ENCODE results near the gene CXCL14.

Gene CXCL14

GRCh38 chr5:135593141-135593540, 14.3 kb upstream of the CXCL14 start:
- Histone ChIP-seq H2AFZ (ENCODE audit: low read length) (no peak overlapping the region), H3F3A (ENCODE audit: insufficient read depth, low read length) (peaks cover 8% of the 10 kb centered on the region), H3K4me2 (ENCODE audit: low read depth, low read length) (no peak overlapping the region), H3K79me2 (ENCODE audit: low read length) (no peaks in the 10 kb centered on the region), H3K27me3 (replicated peaks; ENCODE audit: insufficient read depth, low read length) (no peaks in the 10 kb centered on the region), H3K36me3 (replicated peaks; ENCODE audit: insufficient read depth, low read length) (no peaks in the 10 kb centered on the region), H4K20me1 (ENCODE audit: insufficient read depth, low read length) (no peaks in the 10 kb centered on the region), H3K9me2 (replicated peaks; ENCODE audit: insufficient read depth, low read length) (no peaks in the 10 kb centered on the region), H3K4me1 (ENCODE audit: low read length) (peaks cover 15% of the 10 kb centered on the region; the same call in 1 of the 2 replicates), H3K9me3 (replicated peaks; ENCODE audit: insufficient read depth, low read length) (no peaks in the 10 kb centered on the region), H3K4me3 (ENCODE audit: low read length) (no peak overlapping the region), H3K27ac (ENCODE audit: low read length) (no peak overlapping the region), H3K9ac (ENCODE audit: low read length) (no peak overlapping the region)
- TF ChIP-seq EZH2phosphoT487 (IDR thresholded peaks at IDR 0.05; ENCODE audit: low read length) = no peak
- no peak for TF ChIP-seq EZH2 (optimal IDR thresholded peaks at IDR 0.05; ENCODE audit: low read depth, low read length)
- DNase-seq = no peak

- H3K27me3 ChIP-seq (replicated peaks; ENCODE audit: insufficient read depth, low read length) = no peaks in the 10 kb centered on the region
- no peak overlapping the region for H3K4me3 ChIP-seq (ENCODE audit: low read length)
- H2AFZ ChIP-seq (ENCODE audit: low read length) = no peak overlapping the region
These were observed 13.7 kb upstream of the CXCL14 start for GRCh38 chr5:135592312-135593045.

GRCh38 chr5:135591277-135591676, 12.5 kb upstream of the CXCL14 start:
- no peaks in the 10 kb centered on the region for H4K20me1 ChIP-seq (ENCODE audit: insufficient read depth, low read length)
- TF ChIP-seq EZH2 (optimal IDR thresholded peaks at IDR 0.05; ENCODE audit: low read depth, low read length) = no peak
- TF ChIP-seq CTCF (IDR thresholded peaks at IDR 0.05; ENCODE audit: low read length) = no peak
- TF ChIP-seq EZH2phosphoT487 (IDR thresholded peaks at IDR 0.05; ENCODE audit: low read length) = no peak
- peaks cover 8% of the 10 kb centered on the region for H3F3A ChIP-seq (ENCODE audit: insufficient read depth, low read length)
- H3K4me2 ChIP-seq (ENCODE audit: low read depth, low read length) = no peak overlapping the region
- no peak overlapping the region for H3K9ac ChIP-seq (ENCODE audit: low read length)
- H3K79me2 ChIP-seq (ENCODE audit: low read length) = no peaks in the 10 kb centered on the region
- H3K9me2 ChIP-seq (replicated peaks; ENCODE audit: insufficient read depth, low read length) = no peaks in the 10 kb centered on the region
- no peaks in the 10 kb centered on the region for H3K27me3 ChIP-seq (replicated peaks; ENCODE audit: insufficient read depth, low read length)
- no peaks in the 10 kb centered on the region for H3K9me3 ChIP-seq (replicated peaks; ENCODE audit: insufficient read depth, low read length)
- peaks cover 15% of the 10 kb centered on the region; the same call in 1 of the 2 replicates for H3K4me1 ChIP-seq (ENCODE audit: low read length)
- no peak overlapping the region for H3K4me3 ChIP-seq (ENCODE audit: low read length)
- H2AFZ ChIP-seq (ENCODE audit: low read length) = no peak overlapping the region
- no peaks in the 10 kb centered on the region for H3K36me3 ChIP-seq (replicated peaks; ENCODE audit: insufficient read depth, low read length)
- H3K27ac ChIP-seq (ENCODE audit: low read length) = no peak overlapping the region
- no peak for DNase-seq

More at GRCh38 chr5:135592312-135593045, 13.7 kb upstream of the CXCL14 start:
- Histone ChIP-seq H3F3A (ENCODE audit: insufficient read depth, low read length) (peaks cover 8% of the 10 kb centered on the region), H3K9me2 (replicated peaks; ENCODE audit: insufficient read depth, low read length) (no peaks in the 10 kb centered on the region), H4K20me1 (ENCODE audit: insufficient read depth, low read length) (no peaks in the 10 kb centered on the region), H3K9ac (ENCODE audit: low read length) (no peak overlapping the region), H3K9me3 (replicated peaks; ENCODE audit: insufficient read depth, low read length) (no peaks in the 10 kb centered on the region), H3K27ac (ENCODE audit: low read length) (no peak overlapping the region), H3K36me3 (replicated peaks; ENCODE audit: insufficient read depth, low read length) (no peaks in the 10 kb centered on the region), H3K4me2 (ENCODE audit: low read depth, low read length) (no peak overlapping the region), H3K4me1 (ENCODE audit: low read length) (peaks cover 15% of the 10 kb centered on the region; the same call in 1 of the 2 replicates), H3K79me2 (ENCODE audit: low read length) (no peaks in the 10 kb centered on the region)
- peak; percentile 58 for DNase-seq
- TF ChIP-seq CTCF (IDR thresholded peaks at IDR 0.05; ENCODE audit: low read length) (no peak), EZH2phosphoT487 (IDR thresholded peaks at IDR 0.05; ENCODE audit: low read length) (no peak), EZH2 (optimal IDR thresholded peaks at IDR 0.05; ENCODE audit: low read depth, low read length) (no peak)

- TF ChIP-seq CTCF (IDR thresholded peaks at IDR 0.05; ENCODE audit: low read length) (no peak), EZH2phosphoT487 (IDR thresholded peaks at IDR 0.05; ENCODE audit: low read length) (no peak), EZH2 (optimal IDR thresholded peaks at IDR 0.05; ENCODE audit: low read depth, low read length) (no peak)
- Histone ChIP-seq H3K27me3 (replicated peaks; ENCODE audit: insufficient read depth, low read length) (no peaks in the 10 kb centered on the region), H3K79me2 (ENCODE audit: low read length) (no peaks in the 10 kb centered on the region), H3F3A (ENCODE audit: insufficient read depth, low read length) (peaks cover 8% of the 10 kb centered on the region), H3K9ac (ENCODE audit: low read length) (no peak overlapping the region), H4K20me1 (ENCODE audit: insufficient read depth, low read length) (no peaks in the 10 kb centered on the region), H3K27ac (ENCODE audit: low read length) (no peak overlapping the region), H3K4me2 (ENCODE audit: low read depth, low read length) (no peak overlapping the region), H2AFZ (ENCODE audit: low read length) (no peak overlapping the region), H3K4me1 (ENCODE audit: low read length) (peaks cover 15% of the 10 kb centered on the region; the same call in 1 of the 2 replicates), H3K4me3 (ENCODE audit: low read length) (no peak overlapping the region), H3K36me3 (replicated peaks; ENCODE audit: insufficient read depth, low read length) (no peaks in the 10 kb centered on the region), H3K9me3 (replicated peaks; ENCODE audit: insufficient read depth, low read length) (no peaks in the 10 kb centered on the region), H3K9me2 (replicated peaks; ENCODE audit: insufficient read depth, low read length) (no peaks in the 10 kb centered on the region)
- no peak for DNase-seq
These were observed 10.4 kb upstream of the CXCL14 start for GRCh38 chr5:135589152-135589551.

Measured in MM.1S (cell line).